ENCODE data around the gene KRT79. TPM values are rescaled to one million over a fixed set of nuclear protein-coding genes. Genes with fewer than 3 reads are reported as not detected.
A peak's percentile ranks its signal among the peaks of the same experiment; 100 is the strongest.

The KRT79 gene
- total and polyA plus RNA-seq, 4 donors: not detected

- H3K27ac ChIP-seq (ENCODE audit: low read depth in 1 of 2, low read length in 2 of 2): no peak overlapping the region
Observed at GRCh38 chr12:52870361-52871290, 36.5 kb upstream of the KRT79 start.

GRCh38 chr12:52867642-52868041 lies 33.5 kb upstream of the KRT79 start:
- no peak for DNase-seq (ENCODE audit: low spot score)
- H3K4me3 ChIP-seq (ENCODE audit: low read depth in 1 of 3, low read length in 3 of 3): no peak overlapping the region
- H3K36me3 ChIP-seq (ENCODE audit: control insufficient read depth in 4 of 4, insufficient read depth in 3 of 4, low read depth in 1 of 4, low read length in 3 of 4): no peaks in the 10 kb centered on the region
- H3K9me3 ChIP-seq (ENCODE audit: control insufficient read depth in 4 of 4, low read length in 3 of 4): no peaks in the 10 kb centered on the region
- no peaks in the 10 kb centered on the region for H3K4me1 ChIP-seq (ENCODE audit: control insufficient read depth in 4 of 4, insufficient read depth in 4 of 4, low read length in 3 of 4)
- no peak overlapping the region for H3K9ac ChIP-seq (ENCODE audit: low read depth in 1 of 2, low read length in 2 of 2)
- 63% methylated on average over 9 of the region's 9 CpGs for WGBS
- no peak overlapping the region for H3K27ac ChIP-seq (ENCODE audit: low read depth in 1 of 2, low read length in 2 of 2)
- H3K27me3 ChIP-seq (ENCODE audit: control insufficient read depth in 4 of 4, insufficient read depth in 4 of 4, low read length in 3 of 4): no peaks in the 10 kb centered on the region
- TF ChIP-seq EGR1 (IDR thresholded peaks at IDR 0.05; ENCODE audit: low read depth in 2 of 2) (no peak), ATF3 (IDR thresholded peaks at IDR 0.05) (no peak), NR2F2 (IDR thresholded peaks at IDR 0.05) (no peak), FOXA1 (IDR thresholded peaks at IDR 0.05) (no peak), SP1 (IDR thresholded peaks at IDR 0.05) (no peak), CTCF (IDR thresholded peaks at IDR 0.05; ENCODE audit: low read depth, low read length, missing input control) (no peak)

More at GRCh38 chr12:52870361-52871290, 36.5 kb upstream of the KRT79 start:
- H3K27me3 ChIP-seq (ENCODE audit: control insufficient read depth in 4 of 4, insufficient read depth in 4 of 4, low read length in 3 of 4): no peaks in the 10 kb centered on the region
- DNase-seq (ENCODE audit: low spot score): peak; percentile 90
- no peaks in the 10 kb centered on the region for H3K36me3 ChIP-seq (ENCODE audit: control insufficient read depth in 4 of 4, insufficient read depth in 3 of 4, low read depth in 1 of 4, low read length in 3 of 4)
- WGBS: 44% methylated on average over 14 of the region's 14 CpGs
- no peaks in the 10 kb centered on the region for H3K9me3 ChIP-seq (ENCODE audit: control insufficient read depth in 4 of 4, low read length in 3 of 4)
- peaks cover 0 to 1% (median 0%) of the 10 kb centered on the region in 4 donors for H3K4me1 ChIP-seq (ENCODE audit: control insufficient read depth in 4 of 4, insufficient read depth in 4 of 4, low read length in 3 of 4)
- no peak for TF ChIP-seq HNF4G (IDR thresholded peaks at IDR 0.05)
- TF ChIP-seq RAD21 (IDR thresholded peaks at IDR 0.05): peak; percentile 60 to 77
- peak; percentile 36 for TF ChIP-seq CTCF (IDR thresholded peaks at IDR 0.05; ENCODE audit: low read depth, low read length, missing input control)
- no peak overlapping the region for H3K4me3 ChIP-seq (ENCODE audit: low read depth in 1 of 3, low read length in 3 of 3)
- H3K9ac ChIP-seq (ENCODE audit: low read depth in 1 of 2, low read length in 2 of 2): no peak overlapping the region

- 88% methylated on average over 5 of the region's 5 CpGs for WGBS
- Histone ChIP-seq H3K4me1 (ENCODE audit: control insufficient read depth in 4 of 4, insufficient read depth in 4 of 4, low read length in 3 of 4) (no peaks in the 10 kb centered on the region), H3K27me3 (ENCODE audit: control insufficient read depth in 4 of 4, insufficient read depth in 4 of 4, low read length in 3 of 4) (no peaks in the 10 kb centered on the region), H3K9me3 (ENCODE audit: control insufficient read depth in 4 of 4, low read length in 3 of 4) (no peaks in the 10 kb centered on the region), H3K27ac (ENCODE audit: low read depth in 1 of 2, low read length in 2 of 2) (no peak overlapping the region), H3K9ac (ENCODE audit: low read depth in 1 of 2, low read length in 2 of 2) (no peak overlapping the region), H3K4me3 (ENCODE audit: low read depth in 1 of 3, low read length in 3 of 3) (no peak overlapping the region), H3K36me3 (ENCODE audit: control insufficient read depth in 4 of 4, insufficient read depth in 3 of 4, low read depth in 1 of 4, low read length in 3 of 4) (no peaks in the 10 kb centered on the region)
- DNase-seq (ENCODE audit: low spot score): no peak
- no peak for TF ChIP-seq YY1 (IDR thresholded peaks at IDR 0.05)
- no peak for TF ChIP-seq HNF4G (IDR thresholded peaks at IDR 0.05)
- no peak for TF ChIP-seq CTCF (IDR thresholded peaks at IDR 0.05; ENCODE audit: low read depth, low read length, missing input control)
- no peak for TF ChIP-seq SP1 (IDR thresholded peaks at IDR 0.05)
- no peak for TF ChIP-seq JUND (IDR thresholded peaks at IDR 0.05)
- TF ChIP-seq RXRA (IDR thresholded peaks at IDR 0.05): no peak
- no peak for TF ChIP-seq EGR1 (IDR thresholded peaks at IDR 0.05; ENCODE audit: low read depth in 2 of 2)
- no peak for TF ChIP-seq NR2F2 (IDR thresholded peaks at IDR 0.05)
- TF ChIP-seq ATF3 (IDR thresholded peaks at IDR 0.05): no peak
- TF ChIP-seq FOXA1 (IDR thresholded peaks at IDR 0.05): no peak
- TF ChIP-seq HNF4A (conservative IDR thresholded peaks at IDR 0.05): no peak
- TF ChIP-seq REST (IDR thresholded peaks at IDR 0.05): no peak
Observed at GRCh38 chr12:52867152-52867551, 33.0 kb upstream of the KRT79 start.
